GM19438 (cell line): Measurements from ENCODE around the gene MORN4.
"Not testable (repeated sequence)": the region's sequence is repeated elsewhere in the genome, so short reads cannot be mapped to it uniquely, and the experiment has no call there.

Source experiments
- ATAC-seq: cut with Tn5 transposase; IDR thresholded peaks from one replicate; pipeline ENCODE4 v1.9.1; 2021; ENCODE audit warnings: low read depth; ENCODE audit not compliant: unreplicated experiment

The MORN4 gene

DNA sequence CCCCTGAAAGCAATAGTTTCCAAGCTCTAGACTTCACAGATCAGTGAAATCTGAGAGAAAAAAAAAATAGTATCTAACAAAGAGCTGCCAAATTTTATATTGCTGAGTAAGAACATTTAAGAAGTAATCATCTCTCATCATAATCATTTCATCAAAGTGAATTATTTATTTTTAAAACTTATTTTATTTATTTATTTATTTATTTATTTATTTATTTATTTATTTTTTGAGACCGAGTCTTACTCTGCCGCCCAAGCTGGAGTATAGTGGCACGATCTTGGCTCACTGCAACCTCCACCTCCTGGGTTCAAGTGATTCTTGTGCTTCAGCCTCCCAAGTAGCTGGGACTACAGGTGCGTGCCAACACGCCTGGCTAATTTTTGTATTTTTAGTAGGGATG lies 56.8 kb downstream of the MORN4 start:
- not testable (repeated sequence) for ATAC-seq

DNA sequence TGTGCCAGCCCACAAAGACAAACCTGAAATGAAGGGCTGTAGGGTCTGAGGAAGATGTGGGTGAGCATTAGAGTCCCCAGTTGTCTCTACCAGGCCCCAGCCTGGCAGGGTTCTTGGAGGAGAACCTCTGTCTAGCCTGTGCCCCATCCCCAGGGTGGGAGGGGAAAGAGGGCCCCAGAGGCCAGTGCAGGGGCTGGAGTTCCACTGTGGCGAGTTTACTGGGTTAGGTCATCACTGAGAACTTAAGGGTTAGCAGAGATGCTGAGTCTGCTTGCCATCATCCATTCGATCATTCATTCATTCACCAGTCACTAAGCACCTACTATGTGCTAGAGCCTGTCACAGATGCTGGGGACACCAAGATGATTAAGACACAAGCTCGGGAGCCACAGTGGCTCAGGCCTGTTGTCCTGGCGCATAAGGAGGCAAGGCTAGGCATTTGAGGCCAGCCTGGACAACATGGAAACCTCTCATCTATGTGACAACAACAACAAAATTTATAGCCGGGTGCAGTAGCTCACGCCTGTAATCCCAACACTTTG lies 58.1 kb downstream of the MORN4 start:
- no peak for ATAC-seq

DNA sequence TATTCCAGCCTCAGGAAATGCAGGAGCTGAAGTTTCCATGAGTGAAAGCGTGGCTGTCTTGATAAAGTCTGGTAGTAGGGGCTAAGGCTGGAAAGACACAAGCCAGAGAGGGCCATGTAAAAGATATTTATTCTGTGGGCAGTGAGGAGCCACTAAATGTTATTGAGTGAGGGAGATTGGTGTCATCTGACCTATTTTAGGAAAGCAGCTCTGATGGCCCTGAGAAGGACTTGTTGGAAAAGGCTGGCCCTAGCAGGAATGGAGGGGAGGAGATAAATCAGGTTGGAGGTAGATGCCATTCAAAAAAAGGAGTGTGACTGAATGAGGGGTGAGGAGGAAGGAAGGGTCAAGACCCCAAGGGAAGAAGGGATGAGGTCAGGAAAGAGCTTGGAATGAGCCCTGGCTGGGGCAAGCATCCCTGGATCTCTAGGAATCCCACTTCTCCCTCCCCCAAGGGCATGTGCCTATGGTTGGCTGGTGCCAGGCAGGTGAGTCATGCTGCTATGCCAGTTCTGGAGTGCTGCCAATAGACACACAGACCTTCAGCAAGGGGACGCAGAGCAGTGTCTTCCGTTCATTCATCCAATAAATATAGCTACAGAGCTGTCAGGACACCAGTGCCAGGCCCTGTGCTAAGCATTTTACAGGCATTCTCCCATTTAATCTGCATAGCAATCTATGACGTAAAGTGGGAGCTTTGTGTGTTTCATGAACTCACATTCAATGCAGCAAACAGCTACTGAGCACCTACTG lies 58.8 kb downstream of the MORN4 start:
- ATAC-seq, result no peak

DNA sequence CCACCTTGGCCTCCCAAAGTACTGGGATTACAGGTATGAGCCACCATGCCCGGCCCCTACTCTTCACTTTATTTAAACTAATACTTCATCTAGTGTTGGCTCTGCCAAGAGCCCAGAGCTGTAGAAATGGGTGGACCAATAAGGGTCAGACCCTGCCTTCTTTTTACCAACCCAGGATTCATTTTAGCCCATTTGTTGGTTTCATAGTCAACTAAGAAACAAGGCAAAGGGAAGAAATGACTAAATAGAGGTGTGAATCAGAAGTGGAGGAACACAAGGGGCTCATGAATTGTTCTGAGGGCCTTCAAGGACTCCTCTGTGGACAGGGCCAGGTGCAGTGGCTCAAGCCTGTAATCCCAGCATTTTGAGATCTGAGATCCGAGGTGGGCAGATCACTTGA lies 59.6 kb downstream of the MORN4 start:
- ATAC-seq, result no peak

DNA sequence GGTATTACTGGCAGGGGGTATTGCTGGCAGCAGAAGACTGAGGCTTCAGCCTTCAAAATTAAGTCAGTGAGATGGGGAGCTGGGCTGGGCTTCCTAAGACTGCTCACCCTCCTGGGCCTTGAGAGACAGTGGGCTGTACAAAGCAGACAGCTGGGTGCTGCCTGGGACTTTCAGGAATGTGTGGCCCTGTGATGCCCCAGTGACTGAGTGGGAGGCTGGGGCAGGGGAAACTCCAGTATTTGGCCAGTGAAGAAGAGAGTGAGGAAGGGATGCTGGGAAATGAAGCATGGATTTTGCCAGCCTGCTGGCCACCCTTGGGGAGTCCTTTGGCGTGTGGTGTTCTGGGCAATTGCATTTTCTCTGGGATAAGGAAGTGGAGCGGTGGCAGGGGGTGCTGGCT lies 60.3 kb downstream of the MORN4 start:
- no peak for ATAC-seq

DNA sequence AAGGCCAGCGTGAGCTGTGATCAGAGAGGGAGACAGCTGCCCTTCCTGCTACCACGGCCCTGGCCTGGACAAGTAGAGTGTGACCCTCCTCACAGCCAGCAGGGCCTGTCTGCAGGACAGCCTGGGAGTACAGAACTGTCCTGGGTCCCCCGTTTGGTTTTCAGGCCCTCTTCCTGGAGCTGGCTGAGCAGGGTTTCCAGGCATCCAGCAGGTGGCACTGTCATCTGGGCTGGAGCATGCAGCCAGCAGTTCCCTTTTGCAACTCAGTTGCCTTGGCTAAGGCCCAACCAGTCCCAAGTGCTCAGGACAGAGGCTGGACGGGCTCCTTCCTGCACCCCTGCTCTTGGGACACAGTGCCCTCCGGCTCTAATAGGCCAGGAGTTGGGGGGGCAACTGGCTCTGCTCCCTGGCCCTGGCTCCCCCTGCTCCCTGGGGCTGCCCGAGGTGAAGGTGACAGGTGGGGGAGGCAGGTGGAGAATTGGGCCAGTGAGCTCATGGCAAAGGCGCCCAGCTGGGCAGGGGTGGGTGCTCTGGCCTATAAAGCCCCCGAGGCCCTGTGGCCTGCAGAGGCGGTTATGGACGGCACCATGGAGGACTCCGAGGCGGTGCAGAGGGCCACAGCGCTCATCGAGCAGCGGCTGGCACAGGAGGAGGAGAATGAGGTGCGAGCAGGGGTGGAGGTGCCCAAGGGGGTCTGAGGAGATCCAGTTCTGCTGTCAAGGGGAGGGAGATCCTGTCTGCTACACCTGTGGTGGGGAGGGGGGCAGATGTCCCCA lies 60.9 kb downstream of the MORN4 start, which contains the start of gene ANKRD2:
Gene ANKRD2, plus strand, starts transcription at position 566 of the 776 bp plus-strand sequence. Its CDS starts 10 bp downstream, at position 576.
- ATAC-seq, result no peak

DNA sequence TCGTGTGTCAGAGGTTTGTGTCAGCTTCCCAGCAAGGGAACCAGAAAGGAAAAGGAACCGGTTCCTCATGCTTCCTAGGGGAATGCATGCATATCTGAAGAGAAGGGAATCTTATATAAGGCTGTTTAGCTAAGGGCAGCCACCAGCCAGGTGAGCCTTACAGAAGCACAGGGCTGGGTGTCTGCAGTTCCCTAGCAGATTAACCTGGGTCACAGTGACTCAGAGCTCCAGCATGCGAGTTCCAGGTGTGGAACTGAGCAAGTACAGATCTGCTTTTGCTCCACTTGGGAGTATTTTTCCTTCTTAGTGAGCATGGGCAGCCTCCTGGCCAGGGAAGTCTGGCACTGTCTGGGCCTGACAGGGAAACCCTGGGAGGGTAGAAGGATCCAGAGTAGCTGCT lies 61.7 kb downstream of the MORN4 start:
- no peak for ATAC-seq

DNA sequence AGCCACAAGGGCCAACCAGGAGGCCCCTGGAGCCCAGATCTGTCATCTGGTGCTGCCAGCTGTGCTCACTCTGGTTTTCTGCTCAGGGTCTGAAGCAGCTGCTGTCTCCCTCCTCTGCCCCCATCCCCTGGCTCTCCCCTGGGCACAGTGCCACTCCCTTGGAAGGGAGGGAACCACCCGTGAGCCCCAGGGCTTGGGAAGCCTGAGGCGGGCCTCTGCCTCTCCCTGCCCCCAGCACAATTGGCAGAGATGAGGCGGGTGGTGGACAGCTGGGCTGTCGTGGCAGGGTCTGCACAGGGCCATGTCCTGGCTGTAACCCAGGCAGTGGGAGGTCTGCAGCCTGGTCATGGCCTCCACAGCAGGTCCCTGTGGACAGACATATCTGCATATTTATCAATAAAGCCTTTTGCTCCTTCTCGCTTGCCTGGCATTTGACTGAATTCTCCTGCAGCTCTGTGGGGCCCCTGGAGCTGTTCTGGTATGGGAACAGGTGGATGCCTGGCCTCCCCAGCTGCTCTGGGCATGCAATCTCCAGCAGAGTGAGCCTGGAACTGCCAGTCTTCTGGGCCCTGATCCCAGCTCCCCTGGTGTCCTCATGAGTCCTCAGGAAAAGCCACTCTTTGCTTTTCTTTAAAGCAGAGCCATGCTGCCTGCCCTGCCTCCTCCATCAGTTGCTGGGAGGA lies 62.4 kb downstream of the MORN4 start:
- no peak for ATAC-seq

DNA sequence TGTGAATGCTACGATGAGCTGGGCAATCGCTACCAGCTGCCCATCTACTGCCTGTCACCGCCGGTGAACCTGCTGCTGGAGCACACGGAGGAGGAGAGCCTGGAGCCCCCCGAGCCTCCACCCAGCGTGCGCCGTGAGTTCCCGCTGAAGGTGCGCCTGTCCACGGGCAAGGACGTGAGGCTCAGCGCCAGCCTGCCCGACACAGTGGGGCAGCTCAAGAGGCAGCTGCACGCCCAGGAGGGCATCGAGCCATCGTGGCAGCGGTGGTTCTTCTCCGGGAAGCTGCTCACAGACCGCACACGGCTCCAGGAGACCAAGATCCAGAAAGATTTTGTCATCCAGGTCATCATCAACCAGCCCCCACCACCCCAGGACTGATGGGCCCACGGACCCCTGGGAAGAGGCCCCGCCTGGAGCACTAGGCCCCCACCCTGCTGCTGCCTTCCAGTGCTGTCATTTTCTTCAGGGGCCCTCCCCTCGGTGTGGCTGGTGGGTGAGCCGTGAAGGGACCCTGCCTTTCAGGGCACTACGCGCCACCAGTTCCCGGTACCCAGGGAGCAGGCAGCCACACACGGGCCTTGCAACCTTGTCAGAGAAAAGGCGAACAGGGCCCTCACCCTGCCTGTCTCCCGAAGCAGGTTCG lies 63.0 kb downstream of the MORN4 start:
- no peak for ATAC-seq

DNA sequence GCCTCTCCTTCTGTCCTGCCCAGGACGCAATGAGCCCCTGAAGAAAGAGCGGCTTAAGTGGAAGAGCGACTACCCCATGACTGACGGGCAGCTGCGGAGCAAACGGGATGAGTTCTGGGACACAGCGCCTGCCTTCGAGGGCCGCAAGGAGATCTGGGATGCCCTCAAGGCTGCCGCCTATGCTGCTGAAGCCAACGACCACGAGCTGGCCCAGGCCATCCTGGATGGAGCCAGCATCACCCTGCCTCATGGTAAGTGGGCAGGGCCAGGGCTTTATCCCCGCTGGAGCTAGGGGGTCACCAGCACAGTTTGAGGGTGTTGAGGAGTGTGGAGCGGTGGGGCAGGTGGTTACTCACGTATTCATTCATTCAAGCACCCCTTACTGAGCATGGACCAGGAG lies 65.4 kb downstream of the MORN4 start:
- no peak for ATAC-seq

DNA sequence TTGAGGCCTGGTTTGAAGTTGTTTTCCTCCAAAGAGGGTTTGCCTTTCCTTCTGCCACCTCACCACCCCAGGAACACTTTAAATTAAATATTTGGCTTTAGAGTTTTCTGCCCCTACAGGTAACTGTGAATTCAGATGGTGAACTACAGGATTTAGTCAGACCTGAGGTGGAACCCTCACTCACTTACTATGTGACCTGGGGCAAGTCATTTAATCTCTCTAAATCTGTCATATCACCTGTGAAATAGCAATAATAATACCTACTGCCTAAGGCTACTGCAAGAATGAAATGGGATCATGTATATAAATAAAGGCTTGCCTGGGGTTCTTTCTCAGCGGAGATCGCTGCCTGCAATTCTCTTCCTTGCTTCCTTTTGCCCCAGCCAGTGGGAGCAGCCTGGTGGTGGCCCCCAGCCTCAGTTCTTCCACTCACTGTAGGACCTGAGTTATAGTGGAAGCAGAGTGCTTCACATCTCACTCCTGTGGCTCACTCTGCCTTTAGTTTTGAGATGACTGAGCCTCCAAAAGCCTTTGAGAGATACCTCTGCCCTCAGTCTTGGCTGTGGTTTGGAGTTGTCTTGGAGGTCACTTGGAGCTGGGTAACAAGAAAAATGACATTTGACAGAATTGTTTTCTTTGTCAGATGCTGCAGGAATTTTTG lies 66.8 kb downstream of the MORN4 start:
- ATAC-seq, result no peak

DNA sequence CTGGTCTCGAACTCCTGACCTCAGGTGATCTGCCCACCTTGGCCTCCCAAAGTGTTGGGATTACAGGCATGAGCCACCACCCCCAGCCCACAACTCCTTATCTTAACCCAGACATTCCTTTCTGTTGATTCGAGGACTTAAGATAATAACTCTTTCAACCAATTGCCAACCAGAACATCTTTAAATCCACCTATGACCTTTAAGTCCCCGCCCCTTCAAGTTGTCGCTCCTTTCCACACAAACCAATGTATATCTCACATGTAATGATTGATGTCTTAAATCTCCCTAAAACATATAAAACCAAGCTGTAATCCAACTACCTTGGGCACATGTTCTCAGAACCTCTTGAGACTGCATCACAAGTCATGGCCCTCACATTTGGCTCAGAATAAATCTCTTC lies 68.5 kb downstream of the MORN4 start:
- no peak for ATAC-seq
